K562 (cell line): ENCODE data around the gene WWTR1. TPM values are rescaled to one million over a fixed set of nuclear protein-coding genes. Genes with fewer than 3 reads are reported as not detected.

Experiments used
- BCOR ChIP-seq: fragments of 450-650 bp; IDR thresholded peaks from 2 replicates; pipeline ENCODE4 v1.6.1; 2016
- HDGF ChIP-seq: fragments of 450-650 bp; IDR thresholded peaks from 2 replicates; pipeline ENCODE4 v1.6.1; 2016
- HMGXB4 ChIP-seq: sonication (generic); formaldehyde crosslinking; IDR thresholded peaks from 2 replicates; pipeline ENCODE4 v1.8.1; 2023; ENCODE audit warnings: mild to moderate bottlenecking, missing genetic modification reagents
- RREB1 ChIP-seq: fragments of 250-450 bp; sonication (Bioruptor Pico); IDR thresholded peaks from 2 replicates; pipeline ENCODE4 v1.4.0; 2020
- STAG1 ChIP-seq: sonication (generic); formaldehyde crosslinking; IDR thresholded peaks from 2 replicates; pipeline ENCODE4 v1.5.0; 2020; ENCODE audit warnings: missing genetic modification reagents, borderline replicate concordance
- polyA plus RNA-seq, 8 experiments: library from polyadenylated mRNA; depleted of rRNA in 4 of 8; stranded (reverse) in 5 of 8; unstranded in 3 of 8; fragments of >200 nt; fragmentation: Nextera tagmentation in 2 of 8; fragmentation: Illumina TruSeq in 1 of 8; extraction: Ambion mirVana in 2 of 8; extraction: Trizol in 1 of 8; gene quantifications; 2 replicates each; pipeline versions ENCODE4 v1.2.1 to v1.2.3, GENCODE V29; 2011 to 2014; ENCODE audit warnings: inconsistent platforms in 1 of 8, missing spikeins in 1 of 8
- total RNA-seq, 7 experiments: library from RNA; depleted of rRNA in 6 of 7; stranded (reverse); fragments of >200 nt in 6 of 7; fragmentation: Illumina TruSeq in 2 of 7; extraction: Trizol in 2 of 7; gene quantifications; 2 replicates each; pipeline versions ENCODE4 v1.2.1 to v1.2.3, GENCODE V29; 2011 to 2021; ENCODE audit warnings: low replicate concordance in 1 of 7

The WWTR1 gene
- total and polyA plus RNA-seq, 9 of the 15 experiments (the other 6 are each of a cell fraction or from before 2014, with no cell fraction given), result 0.04 to 1.5 (median 0.60) TPM

- TF ChIP-seq RREB1 (CRISPR knock-in tag) (no peak), STAG1 (CRISPR knock-in tag) (no peak), BCOR (no peak), HDGF (no peak), HMGXB4 (no peak)
Measured at GRCh38 chr3:149667576-149667975, 9.8 kb upstream of the WWTR1 start (continued).
